SK-N-SH (cell line): ENCODE results near the gene EIF6. TPM values are rescaled to one million over a fixed set of nuclear protein-coding genes. Genes with fewer than 3 reads are reported as not detected.

Experiments used
- CTCF ChIA-PET: fragments of 300-600, 350-600 bp; formaldehyde crosslinking; extraction: SDS; loops from one replicate; lab custom pipeline; 2021; lab: Yijun Ruan, JAX
- POLR2A ChIA-PET: fragments of 350-600 bp; sonication (Branson Sonifier 250); formaldehyde crosslinking; extraction: SDS; loops from one replicate; lab custom pipeline; 2020; ENCODE audit warnings: antibody characterized with exemption, inconsistent platforms; lab: Yijun Ruan, JAX
- DNase-seq: peaks from one replicate; pipeline ENCODE4 v3.0.0; 2012
- H2AFZ ChIP-seq: fragments of 200-600 bp; sonication (generic); 2 replicates; pipeline ENCODE4 v1.8.1; 2016; ENCODE audit warnings: antibody characterized with exemption, mild to moderate bottlenecking, low read depth
- H3F3A ChIP-seq: fragments of 200-600 bp; sonication (generic); replicated peaks from 2 replicates; pipeline ENCODE3; 2016; ENCODE audit warnings: antibody characterized with exemption, mild to moderate bottlenecking; ENCODE audit not compliant: insufficient read depth
- H3K27ac ChIP-seq, 2 experiments: fragments of 200-500 bp in 1 of 2; fragments of 200-600 bp in 1 of 2; sonication (Bioruptor generic) in 1 of 2; sonication (generic), shearing (Covaris generic) in 1 of 2; 2 replicates each; pipeline versions ENCODE4 v1.5.1 to v1.6.1; 2014 to 2016; ENCODE audit warnings: low read depth in 2 of 2, inconsistent platforms in 1 of 2, low read length in 1 of 2, mild to moderate bottlenecking in 1 of 2, mixed read lengths in 1 of 2
- H3K27me3 ChIP-seq: fragments of 200-600 bp; sonication (generic), shearing (Covaris generic); 2 replicates; pipeline ENCODE4 v1.6.1; 2016; ENCODE audit warnings: mixed run types; ENCODE audit not compliant: insufficient read depth
- H3K36me3 ChIP-seq, 2 experiments: fragments of 200-500 bp in 1 of 2; fragments of 200-600 bp in 1 of 2; sonication (Bioruptor generic) in 1 of 2; sonication (generic) in 1 of 2; replicated peaks in 1 of 2; 2 replicates each; pipeline versions ENCODE3 to v1.5.1; 2014 to 2016; ENCODE audit warnings: low read length in 1 of 2, mild to moderate bottlenecking in 1 of 2; ENCODE audit not compliant: insufficient read depth in 2 of 2, control insufficient read depth in 1 of 2
- H3K4me1 ChIP-seq, 2 experiments: fragments of 200-500 bp in 1 of 2; fragments of 200-600 bp in 1 of 2; sonication (Bioruptor generic) in 1 of 2; sonication (generic), shearing (Covaris generic) in 1 of 2; 2 replicates each; pipeline versions ENCODE4 v1.5.1 to v1.6.1; 2014 to 2016; ENCODE audit warnings: low read depth in 1 of 2, low read length in 1 of 2, mixed run types in 1 of 2; ENCODE audit not compliant: insufficient read depth in 2 of 2, control insufficient read depth in 1 of 2
- H3K4me2 ChIP-seq: fragments of 200-600 bp; sonication (generic), shearing (Covaris generic); 2 replicates; pipeline ENCODE4 v1.6.1; 2017; ENCODE audit warnings: mixed run types
- H3K4me3 ChIP-seq, 2 experiments: fragments of 200-500 bp in 1 of 2; fragments of 200-600 bp in 1 of 2; sonication (Bioruptor generic) in 1 of 2; sonication (generic), shearing (Covaris generic) in 1 of 2; 2 replicates each; pipeline versions ENCODE4 v1.5.1 to v1.8.1; 2014 to 2016; ENCODE audit warnings: low read depth in 2 of 2, inconsistent platforms in 1 of 2, low read length in 1 of 2, mild to moderate bottlenecking in 1 of 2, mixed read lengths in 1 of 2, moderate library complexity in 1 of 2
- H3K79me2 ChIP-seq: fragments of 200-600 bp; sonication (generic); 2 replicates; pipeline ENCODE4 v1.8.1; 2017; ENCODE audit warnings: mild to moderate bottlenecking; ENCODE audit not compliant: insufficient read depth
- H3K9ac ChIP-seq: fragments of 200-600 bp; sonication (generic); 2 replicates; pipeline ENCODE4 v1.6.1; 2017; ENCODE audit warnings: mixed run types
- H3K9me2 ChIP-seq: fragments of 200-600 bp; sonication (generic); 2 replicates; pipeline ENCODE4 v1.6.1; 2017; ENCODE audit warnings: mixed run types
- H3K9me3 ChIP-seq: fragments of 200-600 bp; sonication (generic); 2 replicates; pipeline ENCODE4 v1.6.1; 2017; ENCODE audit warnings: mixed run types, mild to moderate bottlenecking, moderate library complexity
- H4K20me1 ChIP-seq: fragments of 200-600 bp; sonication (generic); 2 replicates; pipeline ENCODE4 v1.6.1; 2017; ENCODE audit warnings: mild to moderate bottlenecking, mixed run types; ENCODE audit not compliant: insufficient read depth
- CHD2 ChIP-seq: fragments of 150-350 bp; IDR thresholded peaks from 2 replicates; pipeline ENCODE4 v1.6.1; 2018; ENCODE audit warnings: low read length; ENCODE audit not compliant: partially characterized antibody
- ELF1 ChIP-seq: IDR thresholded peaks from 2 replicates; pipeline ENCODE4 v1.4.0; 2012
- EZH2phosphoT487 ChIP-seq: fragments of 200-600 bp; sonication (generic); IDR thresholded peaks from 2 replicates; pipeline ENCODE4 v1.6.1; 2017; ENCODE audit warnings: low read depth, mixed run types, mild to moderate bottlenecking, antibody characterized with exemption, moderate library complexity, borderline replicate concordance
- FOXJ3 ChIP-seq: sonication (generic); formaldehyde crosslinking; IDR thresholded peaks from 2 replicates; pipeline ENCODE4 v1.5.1; 2020; ENCODE audit warnings: mild to moderate bottlenecking, missing genetic modification reagents
- FOXM1 ChIP-seq: IDR thresholded peaks from 2 replicates; pipeline ENCODE4 v1.4.0; 2012; ENCODE audit warnings: low read depth, mild to moderate bottlenecking
- GATA2 ChIP-seq: sonication (generic); formaldehyde crosslinking; IDR thresholded peaks from 2 replicates; pipeline ENCODE4 v1.5.0; 2020; ENCODE audit warnings: mild to moderate bottlenecking, missing genetic modification reagents
- MXI1 ChIP-seq: IDR thresholded peaks from 2 replicates; pipeline ENCODE4 v1.6.1; 2012; ENCODE audit warnings: mild to moderate bottlenecking, low read depth, low read length, improper control_type of control experiment
- NRF1 ChIP-seq: IDR thresholded peaks from 2 replicates; pipeline ENCODE4 v1.6.1; 2012; ENCODE audit warnings: low read depth, mild to moderate bottlenecking, low read length
- PBX3 ChIP-seq: IDR thresholded peaks from 2 replicates; pipeline ENCODE4; 2012
- RAD21 ChIP-seq: IDR thresholded peaks from 2 replicates; pipeline ENCODE4 v1.6.1; 2012; ENCODE audit warnings: mild to moderate bottlenecking, low read length
- RXRA ChIP-seq: IDR thresholded peaks from 2 replicates; pipeline ENCODE4 v1.4.0; 2012; ENCODE audit warnings: low read depth, mild to moderate bottlenecking, borderline replicate concordance
- SIN3A ChIP-seq: IDR thresholded peaks from 2 replicates; pipeline ENCODE4 v1.6.1; 2012; ENCODE audit warnings: low read depth, mild to moderate bottlenecking, low read length, moderate library complexity, borderline replicate concordance
- SMC3 ChIP-seq: IDR thresholded peaks from 2 replicates; pipeline ENCODE4 v1.6.1; 2012; ENCODE audit warnings: low read depth, low read length, improper control_type of control experiment
- TAF1 ChIP-seq: IDR thresholded peaks from 2 replicates; pipeline ENCODE4 v1.6.1; 2012; ENCODE audit warnings: low read depth, mild to moderate bottlenecking, low read length, moderate library complexity, borderline replicate concordance
- TEAD4 ChIP-seq: IDR thresholded peaks from 2 replicates; pipeline ENCODE4 v1.4.0; 2012; ENCODE audit warnings: mild to moderate bottlenecking, borderline replicate concordance; ENCODE audit not compliant: insufficient read depth
- USF1 ChIP-seq: IDR thresholded peaks from 2 replicates; pipeline ENCODE4 v1.4.0; 2012; ENCODE audit warnings: low read depth, borderline replicate concordance
- WGBS: methylation state at CpG from one replicate; pipeline ENCODE4 v1.1.6; 2017; ENCODE audit warnings: low lambda C conversion rate; 5-methylcytosine and 5-hydroxymethylcytosine counted together
- polyA plus RNA-seq, 3 experiments: library from polyadenylated mRNA; depleted of rRNA; stranded (reverse); fragments of >200 nt; gene quantifications; 2 replicates each; pipeline ENCODE4 v1.2.3, GENCODE V29; 2012
- TF ChIP-seq, protein P1 (sequence below): IDR thresholded peaks from 2 replicates; pipeline ENCODE4 v1.6.1; 2012; ENCODE audit warnings: mild to moderate bottlenecking, low read depth, low read length, moderate library complexity
- TF ChIP-seq, protein P2 (sequence below): fragments of 150-350 bp; IDR thresholded peaks from 2 replicates; pipeline ENCODE4 v1.6.1; 2016; ENCODE audit warnings: mild to moderate bottlenecking, low read depth, low read length

EIF6 gene
- polyA plus RNA-seq, 1 of the 3 experiments (the other 2 are of a cell fraction) = 356 TPM

- ChIA-PET POLR2A (no interaction called here), CTCF (interaction anchor here (0.8 to 1.1 kb wide), 2 partner anchors 25 to 26 kb away, joined by 3 read pairs; no protein-coding TSS in a partner anchor)
- 53% methylated on average over 2 of the region's 2 CpGs for WGBS
These were observed 40.6 kb downstream of the EIF6 start for GRCh38 chr20:35243986-35244385.

GRCh38 chr20:35243317-35243716 lies 41.3 kb downstream of the EIF6 start:
- Histone ChIP-seq H3K27ac (no peak overlapping the region), H3K36me3 (no peaks in the 10 kb centered on the region), H4K20me1 (no peaks in the 10 kb centered on the region), H3K27me3 (no peaks in the 10 kb centered on the region), H3F3A (no peaks in the 10 kb centered on the region), H2AFZ (no peak overlapping the region), H3K4me1 (no peaks in the 10 kb centered on the region), H3K79me2 (no peaks in the 10 kb centered on the region), H3K9me2 (no peaks in the 10 kb centered on the region), H3K4me2 (no peak overlapping the region), H3K4me3 (no peak overlapping the region), H3K9ac (no peak overlapping the region), H3K9me3 (no peaks in the 10 kb centered on the region)
- DNase-seq = no peak
- ChIA-PET POLR2A (interaction anchor here (1.4 kb wide), 1 partner anchor 16 kb away, joined by 3 read pairs; no protein-coding TSS in a partner anchor), CTCF (no interaction called here)
- no peak for TF ChIP-seq TAF1
- TF ChIP-seq, protein P1, sequence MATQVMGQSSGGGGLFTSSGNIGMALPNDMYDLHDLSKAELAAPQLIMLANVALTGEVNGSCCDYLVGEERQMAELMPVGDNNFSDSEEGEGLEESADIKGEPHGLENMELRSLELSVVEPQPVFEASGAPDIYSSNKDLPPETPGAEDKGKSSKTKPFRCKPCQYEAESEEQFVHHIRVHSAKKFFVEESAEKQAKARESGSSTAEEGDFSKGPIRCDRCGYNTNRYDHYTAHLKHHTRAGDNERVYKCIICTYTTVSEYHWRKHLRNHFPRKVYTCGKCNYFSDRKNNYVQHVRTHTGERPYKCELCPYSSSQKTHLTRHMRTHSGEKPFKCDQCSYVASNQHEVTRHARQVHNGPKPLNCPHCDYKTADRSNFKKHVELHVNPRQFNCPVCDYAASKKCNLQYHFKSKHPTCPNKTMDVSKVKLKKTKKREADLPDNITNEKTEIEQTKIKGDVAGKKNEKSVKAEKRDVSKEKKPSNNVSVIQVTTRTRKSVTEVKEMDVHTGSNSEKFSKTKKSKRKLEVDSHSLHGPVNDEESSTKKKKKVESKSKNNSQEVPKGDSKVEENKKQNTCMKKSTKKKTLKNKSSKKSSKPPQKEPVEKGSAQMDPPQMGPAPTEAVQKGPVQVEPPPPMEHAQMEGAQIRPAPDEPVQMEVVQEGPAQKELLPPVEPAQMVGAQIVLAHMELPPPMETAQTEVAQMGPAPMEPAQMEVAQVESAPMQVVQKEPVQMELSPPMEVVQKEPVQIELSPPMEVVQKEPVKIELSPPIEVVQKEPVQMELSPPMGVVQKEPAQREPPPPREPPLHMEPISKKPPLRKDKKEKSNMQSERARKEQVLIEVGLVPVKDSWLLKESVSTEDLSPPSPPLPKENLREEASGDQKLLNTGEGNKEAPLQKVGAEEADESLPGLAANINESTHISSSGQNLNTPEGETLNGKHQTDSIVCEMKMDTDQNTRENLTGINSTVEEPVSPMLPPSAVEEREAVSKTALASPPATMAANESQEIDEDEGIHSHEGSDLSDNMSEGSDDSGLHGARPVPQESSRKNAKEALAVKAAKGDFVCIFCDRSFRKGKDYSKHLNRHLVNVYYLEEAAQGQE = no peak
- TF ChIP-seq SMC3 = no peak
- TF ChIP-seq CHD2 = no peak
- TF ChIP-seq, protein P2, sequence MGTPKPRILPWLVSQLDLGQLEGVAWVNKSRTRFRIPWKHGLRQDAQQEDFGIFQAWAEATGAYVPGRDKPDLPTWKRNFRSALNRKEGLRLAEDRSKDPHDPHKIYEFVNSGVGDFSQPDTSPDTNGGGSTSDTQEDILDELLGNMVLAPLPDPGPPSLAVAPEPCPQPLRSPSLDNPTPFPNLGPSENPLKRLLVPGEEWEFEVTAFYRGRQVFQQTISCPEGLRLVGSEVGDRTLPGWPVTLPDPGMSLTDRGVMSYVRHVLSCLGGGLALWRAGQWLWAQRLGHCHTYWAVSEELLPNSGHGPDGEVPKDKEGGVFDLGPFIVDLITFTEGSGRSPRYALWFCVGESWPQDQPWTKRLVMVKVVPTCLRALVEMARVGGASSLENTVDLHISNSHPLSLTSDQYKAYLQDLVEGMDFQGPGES = no peak
- no peak for TF ChIP-seq EZH2phosphoT487
- no peak for TF ChIP-seq RXRA
- no peak for TF ChIP-seq TEAD4
- no peak for TF ChIP-seq USF1
- TF ChIP-seq MXI1 = no peak
- no peak for TF ChIP-seq SIN3A
- TF ChIP-seq FOXM1 = no peak
- TF ChIP-seq ELF1 = no peak
- TF ChIP-seq FOXJ3 (CRISPR knock-in tag) = no peak
- TF ChIP-seq NRF1 = no peak
- TF ChIP-seq PBX3 = no peak
- TF ChIP-seq RAD21 = no peak
- 49% methylated on average over 2 of the region's 2 CpGs for WGBS

More at GRCh38 chr20:35243986-35244385, 40.6 kb downstream of the EIF6 start:
- Histone ChIP-seq H3K9me2 (no peaks in the 10 kb centered on the region), H2AFZ (no peak overlapping the region)
- no peak for TF ChIP-seq RXRA
- no peak for TF ChIP-seq GATA2 (CRISPR knock-in tag)
- TF ChIP-seq PBX3 = no peak
- no peak for TF ChIP-seq MXI1
- TF ChIP-seq, all 33 proteins: peak for 0
- Histone ChIP-seq H3K4me1 (no peaks in the 10 kb centered on the region; a peak in 1 of 4 replicates), H3K79me2 (no peaks in the 10 kb centered on the region), H3K27ac (no peak overlapping the region), H3K36me3 (no peaks in the 10 kb centered on the region), H3F3A (no peaks in the 10 kb centered on the region), H3K27me3 (no peaks in the 10 kb centered on the region), H3K4me2 (no peak overlapping the region), H3K9ac (no peak overlapping the region), H3K4me3 (no peak overlapping the region), H3K9me3 (no peaks in the 10 kb centered on the region), H4K20me1 (no peaks in the 10 kb centered on the region)
- DNase-seq = no peak
